SK-N-SH (cell line): ENCODE results near the gene TSSC4. TPM values are rescaled to one million over a fixed set of nuclear protein-coding genes. Genes with fewer than 3 reads are reported as not detected.

ENCODE experiments used
- CTCF ChIA-PET: fragments of 300-600, 350-600 bp; formaldehyde crosslinking; extraction: SDS; loops from one replicate; lab custom pipeline; 2021; lab: Yijun Ruan, JAX
- POLR2A ChIA-PET: fragments of 350-600 bp; sonication (Branson Sonifier 250); formaldehyde crosslinking; extraction: SDS; loops from one replicate; lab custom pipeline; 2020; ENCODE audit warnings: antibody characterized with exemption, inconsistent platforms; lab: Yijun Ruan, JAX
- DNase-seq: peaks from one replicate; pipeline ENCODE4 v3.0.0; 2012
- H2AFZ ChIP-seq: fragments of 200-600 bp; sonication (generic); 2 replicates; pipeline ENCODE4 v1.8.1; 2016; ENCODE audit warnings: antibody characterized with exemption, mild to moderate bottlenecking, low read depth
- H3F3A ChIP-seq: fragments of 200-600 bp; sonication (generic); replicated peaks from 2 replicates; pipeline ENCODE3; 2016; ENCODE audit warnings: antibody characterized with exemption, mild to moderate bottlenecking; ENCODE audit not compliant: insufficient read depth
- H3K27ac ChIP-seq, 2 experiments: fragments of 200-500 bp in 1 of 2; fragments of 200-600 bp in 1 of 2; sonication (Bioruptor generic) in 1 of 2; sonication (generic), shearing (Covaris generic) in 1 of 2; 2 replicates each; pipeline versions ENCODE4 v1.5.1 to v1.6.1; 2014 to 2016; ENCODE audit warnings: low read depth in 2 of 2, inconsistent platforms in 1 of 2, low read length in 1 of 2, mild to moderate bottlenecking in 1 of 2, mixed read lengths in 1 of 2
- H3K27me3 ChIP-seq: fragments of 200-600 bp; sonication (generic), shearing (Covaris generic); 2 replicates; pipeline ENCODE4 v1.6.1; 2016; ENCODE audit warnings: mixed run types; ENCODE audit not compliant: insufficient read depth
- H3K36me3 ChIP-seq, 2 experiments: fragments of 200-500 bp in 1 of 2; fragments of 200-600 bp in 1 of 2; sonication (Bioruptor generic) in 1 of 2; sonication (generic) in 1 of 2; replicated peaks in 1 of 2; 2 replicates each; pipeline versions ENCODE3 to v1.5.1; 2014 to 2016; ENCODE audit warnings: low read length in 1 of 2, mild to moderate bottlenecking in 1 of 2; ENCODE audit not compliant: insufficient read depth in 2 of 2, control insufficient read depth in 1 of 2
- H3K4me1 ChIP-seq, 2 experiments: fragments of 200-500 bp in 1 of 2; fragments of 200-600 bp in 1 of 2; sonication (Bioruptor generic) in 1 of 2; sonication (generic), shearing (Covaris generic) in 1 of 2; 2 replicates each; pipeline versions ENCODE4 v1.5.1 to v1.6.1; 2014 to 2016; ENCODE audit warnings: low read depth in 1 of 2, low read length in 1 of 2, mixed run types in 1 of 2; ENCODE audit not compliant: insufficient read depth in 2 of 2, control insufficient read depth in 1 of 2
- H3K4me2 ChIP-seq: fragments of 200-600 bp; sonication (generic), shearing (Covaris generic); 2 replicates; pipeline ENCODE4 v1.6.1; 2017; ENCODE audit warnings: mixed run types
- H3K4me3 ChIP-seq, 2 experiments: fragments of 200-500 bp in 1 of 2; fragments of 200-600 bp in 1 of 2; sonication (Bioruptor generic) in 1 of 2; sonication (generic), shearing (Covaris generic) in 1 of 2; 2 replicates each; pipeline versions ENCODE4 v1.5.1 to v1.8.1; 2014 to 2016; ENCODE audit warnings: low read depth in 2 of 2, inconsistent platforms in 1 of 2, low read length in 1 of 2, mild to moderate bottlenecking in 1 of 2, mixed read lengths in 1 of 2, moderate library complexity in 1 of 2
- H3K79me2 ChIP-seq: fragments of 200-600 bp; sonication (generic); 2 replicates; pipeline ENCODE4 v1.8.1; 2017; ENCODE audit warnings: mild to moderate bottlenecking; ENCODE audit not compliant: insufficient read depth
- H3K9ac ChIP-seq: fragments of 200-600 bp; sonication (generic); 2 replicates; pipeline ENCODE4 v1.6.1; 2017; ENCODE audit warnings: mixed run types
- H3K9me2 ChIP-seq: fragments of 200-600 bp; sonication (generic); 2 replicates; pipeline ENCODE4 v1.6.1; 2017; ENCODE audit warnings: mixed run types
- H3K9me3 ChIP-seq: fragments of 200-600 bp; sonication (generic); 2 replicates; pipeline ENCODE4 v1.6.1; 2017; ENCODE audit warnings: mixed run types, mild to moderate bottlenecking, moderate library complexity
- H4K20me1 ChIP-seq: fragments of 200-600 bp; sonication (generic); 2 replicates; pipeline ENCODE4 v1.6.1; 2017; ENCODE audit warnings: mild to moderate bottlenecking, mixed run types; ENCODE audit not compliant: insufficient read depth
- CHD2 ChIP-seq: fragments of 150-350 bp; IDR thresholded peaks from 2 replicates; pipeline ENCODE4 v1.6.1; 2018; ENCODE audit warnings: low read length; ENCODE audit not compliant: partially characterized antibody
- EP300 ChIP-seq, 2 experiments: IDR thresholded peaks; 2 replicates each; pipeline versions ENCODE4 v1.4.0 to v1.6.1; 2012; ENCODE audit warnings: borderline replicate concordance in 1 of 2, low read depth in 1 of 2, low read length in 1 of 2
- EZH2phosphoT487 ChIP-seq: fragments of 200-600 bp; sonication (generic); IDR thresholded peaks from 2 replicates; pipeline ENCODE4 v1.6.1; 2017; ENCODE audit warnings: low read depth, mixed run types, mild to moderate bottlenecking, antibody characterized with exemption, moderate library complexity, borderline replicate concordance
- GABPA ChIP-seq: IDR thresholded peaks from 2 replicates; pipeline ENCODE4 v1.4.0; 2012; ENCODE audit warnings: low read depth, mild to moderate bottlenecking
- JUND ChIP-seq: IDR thresholded peaks from 2 replicates; pipeline ENCODE4 v1.4.0; 2012
- MEF2A ChIP-seq: IDR thresholded peaks from 2 replicates; pipeline ENCODE4 v1.4.0; 2012; ENCODE audit warnings: low read depth, borderline replicate concordance
- MXI1 ChIP-seq: IDR thresholded peaks from 2 replicates; pipeline ENCODE4 v1.6.1; 2012; ENCODE audit warnings: mild to moderate bottlenecking, low read depth, low read length, improper control_type of control experiment
- NFIC ChIP-seq: IDR thresholded peaks from 2 replicates; pipeline ENCODE4 v1.4.0; 2012; ENCODE audit warnings: borderline replicate concordance
- NRF1 ChIP-seq: IDR thresholded peaks from 2 replicates; pipeline ENCODE4 v1.6.1; 2012; ENCODE audit warnings: low read depth, mild to moderate bottlenecking, low read length
- RAD21 ChIP-seq: IDR thresholded peaks from 2 replicates; pipeline ENCODE4 v1.6.1; 2012; ENCODE audit warnings: mild to moderate bottlenecking, low read length
- SIN3A ChIP-seq: IDR thresholded peaks from 2 replicates; pipeline ENCODE4 v1.6.1; 2012; ENCODE audit warnings: low read depth, mild to moderate bottlenecking, low read length, moderate library complexity, borderline replicate concordance
- SMC3 ChIP-seq: IDR thresholded peaks from 2 replicates; pipeline ENCODE4 v1.6.1; 2012; ENCODE audit warnings: low read depth, low read length, improper control_type of control experiment
- YY1 ChIP-seq: IDR thresholded peaks from 2 replicates; pipeline ENCODE4 v1.4.0; 2012; ENCODE audit warnings: low read depth, mild to moderate bottlenecking
- WGBS: methylation state at CpG from one replicate; pipeline ENCODE4 v1.1.6; 2017; ENCODE audit warnings: low lambda C conversion rate; 5-methylcytosine and 5-hydroxymethylcytosine counted together
- polyA plus RNA-seq, 3 experiments: library from polyadenylated mRNA; depleted of rRNA; stranded (reverse); fragments of >200 nt; gene quantifications; 2 replicates each; pipeline ENCODE4 v1.2.3, GENCODE V29; 2012
- TF ChIP-seq, protein P1 (sequence below): IDR thresholded peaks from 2 replicates; pipeline ENCODE4 v1.4.0; 2012; ENCODE audit warnings: low read depth
- TF ChIP-seq, protein P2 (sequence below): IDR thresholded peaks from 2 replicates; pipeline ENCODE4 v1.4.0; 2012; ENCODE audit warnings: low read depth, borderline replicate concordance
- TF ChIP-seq, protein P3 (sequence below): fragments of 200-600 bp; sonication (generic); IDR thresholded peaks from 2 replicates; pipeline ENCODE4 v1.6.1; 2017; ENCODE audit warnings: antibody characterized with exemption, mild to moderate bottlenecking, moderate library complexity

The TSSC4 gene
- polyA plus RNA-seq, 1 of the 3 experiments (the other 2 are of a cell fraction), result 45.1 TPM

DNA sequence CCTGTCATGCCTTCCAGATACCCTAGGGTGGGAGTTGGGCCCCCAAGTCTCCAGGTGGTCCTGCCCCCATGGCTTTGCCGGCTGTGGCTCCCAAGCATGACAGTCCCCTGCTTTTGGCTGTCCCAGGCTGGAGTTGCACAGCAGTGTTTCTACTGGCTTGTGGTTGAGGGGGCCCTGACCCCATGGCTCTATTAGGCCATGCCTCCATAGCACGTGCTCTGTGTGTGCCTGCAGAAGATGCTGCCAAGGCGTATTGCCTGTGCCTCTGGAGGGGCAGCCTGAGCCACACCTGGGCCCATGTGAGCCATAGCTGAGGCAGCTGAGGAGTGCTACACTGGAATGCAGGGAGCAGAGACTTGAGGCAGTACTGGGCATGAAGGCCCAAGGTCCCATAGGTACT is 48.8 kb upstream of the TSSC4 start (continued):
- no peak for TF ChIP-seq SIN3A
- TF ChIP-seq EP300 (IDR thresholded peaks at IDR 0.05; ENCODE audit: borderline replicate concordance in 1 of 2, low read depth in 1 of 2, low read length in 1 of 2), result no peak
- TF ChIP-seq, protein P1, sequence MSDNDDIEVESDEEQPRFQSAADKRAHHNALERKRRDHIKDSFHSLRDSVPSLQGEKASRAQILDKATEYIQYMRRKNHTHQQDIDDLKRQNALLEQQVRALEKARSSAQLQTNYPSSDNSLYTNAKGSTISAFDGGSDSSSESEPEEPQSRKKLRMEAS, result no peak
- no peak for TF ChIP-seq MEF2A

DNA sequence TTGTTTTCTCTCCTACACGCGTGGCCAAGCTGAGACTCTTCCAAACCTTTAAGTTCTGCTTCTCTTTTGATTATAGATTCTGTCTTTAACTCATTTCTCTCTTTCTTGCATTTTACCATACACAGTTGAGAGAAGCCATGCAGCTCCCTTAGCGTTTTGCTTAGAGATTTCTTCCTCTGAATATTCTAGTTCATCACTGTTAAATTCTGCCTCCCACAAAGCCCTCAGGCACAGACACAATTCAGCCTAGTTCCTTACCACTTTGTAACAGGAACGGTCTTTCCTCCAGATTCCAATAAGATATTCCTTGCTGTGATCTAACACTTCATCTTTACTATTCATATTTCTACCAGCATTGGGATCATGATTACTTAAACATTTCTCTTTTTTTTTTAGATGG is 48.1 kb upstream of the TSSC4 start:
- WGBS, result 67% methylated on average over 4 of the region's 4 CpGs

DNA sequence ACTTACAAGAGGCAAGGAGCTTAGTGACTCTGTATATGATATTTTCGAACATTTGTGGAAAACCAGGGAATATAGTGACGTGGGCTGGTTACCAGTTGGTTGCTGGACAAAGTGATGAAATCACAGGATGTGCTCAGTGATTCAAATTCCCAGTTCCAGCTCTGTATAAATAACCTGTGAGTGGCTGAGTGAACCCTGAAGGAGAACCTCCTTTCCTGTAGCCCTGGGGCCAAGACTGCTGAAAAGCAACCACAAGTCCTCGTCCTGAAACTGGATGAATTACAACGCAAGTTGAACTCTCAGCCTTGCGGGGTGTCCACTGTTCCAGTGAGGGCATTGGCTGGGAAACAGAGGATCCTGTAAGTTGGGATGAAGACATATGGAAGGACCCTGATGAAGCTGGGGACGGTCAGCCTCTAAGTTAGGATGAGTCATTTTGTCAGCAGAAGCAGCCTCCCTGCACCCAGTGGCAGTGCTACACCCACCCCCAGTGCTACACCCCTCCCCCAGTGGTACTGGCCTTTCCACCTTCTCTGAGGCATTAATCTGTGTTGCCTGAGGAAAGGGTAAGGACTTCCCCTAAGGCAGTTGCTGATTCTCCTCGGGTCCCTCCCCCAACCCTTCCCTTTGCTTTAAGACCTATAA is 45.4 kb upstream of the TSSC4 start:
- Histone ChIP-seq H3K36me3 (no peaks in the 10 kb centered on the region), H3K4me2 (no peak overlapping the region), H2AFZ (no peak overlapping the region), H3K27ac (no peak overlapping the region), H3F3A (no peaks in the 10 kb centered on the region), H3K4me3 (no peak overlapping the region), H3K9me3 (no peaks in the 10 kb centered on the region), H3K79me2 (no peaks in the 10 kb centered on the region), H3K9ac (no peak overlapping the region), H4K20me1 (no peaks in the 10 kb centered on the region), H3K9me2 (no peaks in the 10 kb centered on the region), H3K4me1 (no peaks in the 10 kb centered on the region), H3K27me3 (no peaks in the 10 kb centered on the region)
- CTCF ChIA-PET, result interaction anchor here (1.0 kb wide), 1 partner anchor 64 kb away, joined by 3 read pairs; no protein-coding TSS in a partner anchor
- DNase-seq, result no peak
- POLR2A ChIA-PET, result no interaction called here
- 52% methylated on average over 7 of the region's 7 CpGs for WGBS
- no peak for TF ChIP-seq SMC3
- no peak for TF ChIP-seq NRF1
- no peak for TF ChIP-seq RAD21
- TF ChIP-seq, protein P2, sequence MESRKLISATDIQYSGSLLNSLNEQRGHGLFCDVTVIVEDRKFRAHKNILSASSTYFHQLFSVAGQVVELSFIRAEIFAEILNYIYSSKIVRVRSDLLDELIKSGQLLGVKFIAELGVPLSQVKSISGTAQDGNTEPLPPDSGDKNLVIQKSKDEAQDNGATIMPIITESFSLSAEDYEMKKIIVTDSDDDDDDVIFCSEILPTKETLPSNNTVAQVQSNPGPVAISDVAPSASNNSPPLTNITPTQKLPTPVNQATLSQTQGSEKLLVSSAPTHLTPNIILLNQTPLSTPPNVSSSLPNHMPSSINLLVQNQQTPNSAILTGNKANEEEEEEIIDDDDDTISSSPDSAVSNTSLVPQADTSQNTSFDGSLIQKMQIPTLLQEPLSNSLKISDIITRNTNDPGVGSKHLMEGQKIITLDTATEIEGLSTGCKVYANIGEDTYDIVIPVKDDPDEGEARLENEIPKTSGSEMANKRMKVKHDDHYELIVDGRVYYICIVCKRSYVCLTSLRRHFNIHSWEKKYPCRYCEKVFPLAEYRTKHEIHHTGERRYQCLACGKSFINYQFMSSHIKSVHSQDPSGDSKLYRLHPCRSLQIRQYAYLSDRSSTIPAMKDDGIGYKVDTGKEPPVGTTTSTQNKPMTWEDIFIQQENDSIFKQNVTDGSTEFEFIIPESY, result no peak
- TF ChIP-seq JUND, result no peak
- TF ChIP-seq, protein P3, sequence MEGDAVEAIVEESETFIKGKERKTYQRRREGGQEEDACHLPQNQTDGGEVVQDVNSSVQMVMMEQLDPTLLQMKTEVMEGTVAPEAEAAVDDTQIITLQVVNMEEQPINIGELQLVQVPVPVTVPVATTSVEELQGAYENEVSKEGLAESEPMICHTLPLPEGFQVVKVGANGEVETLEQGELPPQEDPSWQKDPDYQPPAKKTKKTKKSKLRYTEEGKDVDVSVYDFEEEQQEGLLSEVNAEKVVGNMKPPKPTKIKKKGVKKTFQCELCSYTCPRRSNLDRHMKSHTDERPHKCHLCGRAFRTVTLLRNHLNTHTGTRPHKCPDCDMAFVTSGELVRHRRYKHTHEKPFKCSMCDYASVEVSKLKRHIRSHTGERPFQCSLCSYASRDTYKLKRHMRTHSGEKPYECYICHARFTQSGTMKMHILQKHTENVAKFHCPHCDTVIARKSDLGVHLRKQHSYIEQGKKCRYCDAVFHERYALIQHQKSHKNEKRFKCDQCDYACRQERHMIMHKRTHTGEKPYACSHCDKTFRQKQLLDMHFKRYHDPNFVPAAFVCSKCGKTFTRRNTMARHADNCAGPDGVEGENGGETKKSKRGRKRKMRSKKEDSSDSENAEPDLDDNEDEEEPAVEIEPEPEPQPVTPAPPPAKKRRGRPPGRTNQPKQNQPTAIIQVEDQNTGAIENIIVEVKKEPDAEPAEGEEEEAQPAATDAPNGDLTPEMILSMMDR, result no peak
- no peak for TF ChIP-seq MXI1
- no peak for TF ChIP-seq EZH2phosphoT487
- no peak for TF ChIP-seq YY1
- TF ChIP-seq NFIC, result no peak
- TF ChIP-seq, protein P1, result no peak
- no peak for TF ChIP-seq GABPA

More for the DNA sequence above, 48.1 kb upstream of the TSSC4 start:
- no peak for DNase-seq
- TF ChIP-seq CHD2, result no peak
- TF ChIP-seq, protein P2, result no peak
- TF ChIP-seq, protein P1, result no peak
- ChIA-PET CTCF (no interaction called here), POLR2A (no interaction called here)
- H4K20me1 ChIP-seq, result no peaks in the 10 kb centered on the region
- H3K9me3 ChIP-seq, result no peaks in the 10 kb centered on the region
- H3K27ac ChIP-seq, result no peak overlapping the region
- H3K4me1 ChIP-seq, result no peaks in the 10 kb centered on the region
- H3K4me3 ChIP-seq, result no peak overlapping the region
- no peaks in the 10 kb centered on the region for H3K9me2 ChIP-seq
- no peaks in the 10 kb centered on the region for H3K79me2 ChIP-seq
- H3K4me2 ChIP-seq, result no peak overlapping the region
- no peaks in the 10 kb centered on the region for H3F3A ChIP-seq
- H3K36me3 ChIP-seq, result no peaks in the 10 kb centered on the region
- H2AFZ ChIP-seq, result no peak overlapping the region
- no peak overlapping the region for H3K9ac ChIP-seq
- H3K27me3 ChIP-seq, result no peaks in the 10 kb centered on the region
